ENCODE data around the gene ERN1. TPM values are rescaled to one million over a fixed set of nuclear protein-coding genes. Genes with fewer than 3 reads are reported as not detected.
"Not testable (repeated sequence)": the region's sequence is repeated elsewhere in the genome, so short reads cannot be mapped to it uniquely, and the experiment has no call there.

ERN1 gene
- total RNA-seq, 4 donors from 2014 or later: 9.5 to 20.2 (median 12.8) TPM

DNA sequence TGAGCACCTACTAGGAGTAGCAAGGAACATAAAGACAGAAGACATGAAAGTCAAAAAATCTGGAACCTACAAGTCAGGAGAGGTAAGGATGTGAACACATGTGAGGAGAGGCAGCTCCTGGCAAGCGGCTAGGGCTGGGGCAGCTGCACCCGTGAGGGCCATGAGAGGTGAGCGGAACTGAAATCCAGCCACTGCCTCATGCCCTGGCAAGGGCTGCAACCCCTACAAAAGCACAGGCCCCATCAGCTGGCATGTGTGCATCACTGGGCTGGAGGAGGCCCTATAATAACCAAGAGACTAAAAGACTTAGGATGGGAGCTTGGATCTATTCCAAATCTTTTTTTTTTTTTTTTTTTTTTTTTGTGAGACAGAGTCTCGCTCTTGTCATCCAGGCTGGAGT, 40.3 kb upstream of the ERN1 start:
- Histone ChIP-seq H3K4me1 (peaks cover 15 to 42% of the 10 kb centered on the region in 2 donors), H3K9me3 (no peaks in the 10 kb centered on the region), H3K36me3 (no peaks in the 10 kb centered on the region), H3K27ac (peak overlapping the region in 2 of 3 donors; percentile 36 to 57), H3K4me3 (replicated peaks in 1 of 3) (no peak overlapping the region), H3K27me3 (no peaks in the 10 kb centered on the region)
- TF ChIP-seq, protein P1, sequence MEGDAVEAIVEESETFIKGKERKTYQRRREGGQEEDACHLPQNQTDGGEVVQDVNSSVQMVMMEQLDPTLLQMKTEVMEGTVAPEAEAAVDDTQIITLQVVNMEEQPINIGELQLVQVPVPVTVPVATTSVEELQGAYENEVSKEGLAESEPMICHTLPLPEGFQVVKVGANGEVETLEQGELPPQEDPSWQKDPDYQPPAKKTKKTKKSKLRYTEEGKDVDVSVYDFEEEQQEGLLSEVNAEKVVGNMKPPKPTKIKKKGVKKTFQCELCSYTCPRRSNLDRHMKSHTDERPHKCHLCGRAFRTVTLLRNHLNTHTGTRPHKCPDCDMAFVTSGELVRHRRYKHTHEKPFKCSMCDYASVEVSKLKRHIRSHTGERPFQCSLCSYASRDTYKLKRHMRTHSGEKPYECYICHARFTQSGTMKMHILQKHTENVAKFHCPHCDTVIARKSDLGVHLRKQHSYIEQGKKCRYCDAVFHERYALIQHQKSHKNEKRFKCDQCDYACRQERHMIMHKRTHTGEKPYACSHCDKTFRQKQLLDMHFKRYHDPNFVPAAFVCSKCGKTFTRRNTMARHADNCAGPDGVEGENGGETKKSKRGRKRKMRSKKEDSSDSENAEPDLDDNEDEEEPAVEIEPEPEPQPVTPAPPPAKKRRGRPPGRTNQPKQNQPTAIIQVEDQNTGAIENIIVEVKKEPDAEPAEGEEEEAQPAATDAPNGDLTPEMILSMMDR (IDR thresholded peaks at IDR 0.05): no peak
- TF ChIP-seq POLR2A (IDR thresholded peaks at IDR 0.05): no peak
- intact Hi-C loops (cut with DNase I): no loop called here
- peak in 1 of 2 donors; percentile 46 for DNase-seq
- 87 to 96% methylated on average over 4 of the region's 4 CpGs for WGBS, 2 donors

DNA sequence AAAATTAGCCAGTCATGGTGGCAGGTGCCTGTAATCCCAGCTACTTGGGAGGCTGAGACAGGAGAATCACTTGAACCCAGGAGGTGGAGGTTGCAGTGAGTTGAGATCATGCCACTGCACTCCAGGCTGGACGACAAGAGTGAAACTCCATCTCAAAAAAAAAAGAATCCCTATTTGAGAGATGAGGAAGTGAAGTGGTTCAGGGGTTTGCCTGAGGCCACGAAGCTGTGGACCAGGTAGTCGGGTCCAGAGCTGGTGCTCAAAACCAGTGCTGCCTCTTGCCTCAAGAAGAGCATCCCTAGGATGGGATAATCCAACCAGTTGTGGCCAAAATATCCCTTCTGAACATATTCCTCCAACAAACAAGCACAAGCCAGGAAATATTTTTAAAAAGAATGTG, 37.7 kb upstream of the ERN1 start:
- H3K9me3 ChIP-seq; H3K4me3 ChIP-seq (replicated peaks in 1 of 3); H3K27me3 ChIP-seq; H3K27ac ChIP-seq; intact Hi-C loops (cut with DNase I); DNase-seq; H3K36me3 ChIP-seq: not testable (repeated sequence)
- 96 to 99% methylated on average over 3 of the region's 3 CpGs for WGBS, 2 donors
- H3K4me1 ChIP-seq: peaks cover 0 to 21% of the 10 kb centered on the region in 2 donors

DNA sequence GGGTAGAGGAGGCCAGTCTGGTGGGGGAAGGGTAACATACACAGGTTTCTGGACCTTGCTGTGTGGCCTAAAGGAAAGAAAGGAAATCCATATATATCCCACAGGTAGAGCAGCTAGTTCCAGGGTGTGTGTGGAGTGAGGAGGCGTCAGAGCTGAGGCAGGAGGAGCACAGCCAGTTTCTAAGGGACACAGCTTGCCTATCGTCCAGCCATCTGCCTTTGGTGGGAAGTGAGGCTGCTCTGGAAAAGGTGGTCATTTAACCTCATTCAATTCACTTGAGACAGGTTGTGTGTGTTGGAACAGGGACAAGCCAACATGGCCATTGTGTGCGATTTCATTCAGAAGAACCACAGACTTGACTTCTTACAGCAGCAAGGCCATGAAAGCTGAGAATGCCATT, 36.9 kb upstream of the ERN1 start:
- intact Hi-C loops (cut with DNase I): no loop called here
- Histone ChIP-seq H3K36me3 (no peaks in the 10 kb centered on the region), H3K9me3 (no peaks in the 10 kb centered on the region), H3K4me1 (peaks cover 0 to 21% of the 10 kb centered on the region in 2 donors), H3K27ac (no peak overlapping the region), H3K27me3 (no peaks in the 10 kb centered on the region), H3K4me3 (replicated peaks in 1 of 3) (no peak overlapping the region)
- WGBS, 2 donors: 96 to 100% methylated on average over 3 of the region's 3 CpGs
- TF ChIP-seq, protein P1 (IDR thresholded peaks at IDR 0.05): no peak
- TF ChIP-seq POLR2A (IDR thresholded peaks at IDR 0.05): no peak
- DNase-seq: no peak

DNA sequence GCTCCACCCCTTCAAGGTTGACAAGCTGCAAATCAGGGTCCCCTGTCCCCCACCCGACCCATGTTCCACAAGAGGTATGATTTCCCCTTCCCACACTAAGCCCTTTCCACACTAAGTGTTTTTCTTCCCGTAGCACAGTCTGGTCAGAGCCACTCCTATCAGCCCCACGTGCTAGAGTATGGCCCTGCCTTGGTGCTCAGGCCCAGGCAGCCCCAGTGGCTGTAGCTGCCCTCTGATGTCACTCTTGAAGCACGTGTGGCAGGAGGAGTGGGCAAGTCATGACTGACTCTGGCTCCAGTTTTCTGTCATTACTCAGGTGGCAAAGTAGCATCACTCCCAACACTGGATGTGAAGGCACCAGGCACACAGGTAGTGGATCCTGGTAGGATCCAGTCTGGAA, 35.4 kb upstream of the ERN1 start:
- TF ChIP-seq, protein P1 (IDR thresholded peaks at IDR 0.05): no peak
- no peak for TF ChIP-seq POLR2A (IDR thresholded peaks at IDR 0.05)
- Histone ChIP-seq H3K9me3 (no peaks in the 10 kb centered on the region), H3K36me3 (peaks cover 0 to 5% of the 10 kb centered on the region in 2 donors), H3K27me3 (no peaks in the 10 kb centered on the region), H3K4me3 (replicated peaks in 1 of 3) (no peak overlapping the region), H3K27ac (no peak overlapping the region), H3K4me1 (peaks cover 0 to 13% of the 10 kb centered on the region in 2 donors)
- 86 to 91% methylated on average over 4 of the region's 4 CpGs for WGBS, 2 donors
- intact Hi-C loops (cut with DNase I): no loop called here
- no peak for DNase-seq

DNA sequence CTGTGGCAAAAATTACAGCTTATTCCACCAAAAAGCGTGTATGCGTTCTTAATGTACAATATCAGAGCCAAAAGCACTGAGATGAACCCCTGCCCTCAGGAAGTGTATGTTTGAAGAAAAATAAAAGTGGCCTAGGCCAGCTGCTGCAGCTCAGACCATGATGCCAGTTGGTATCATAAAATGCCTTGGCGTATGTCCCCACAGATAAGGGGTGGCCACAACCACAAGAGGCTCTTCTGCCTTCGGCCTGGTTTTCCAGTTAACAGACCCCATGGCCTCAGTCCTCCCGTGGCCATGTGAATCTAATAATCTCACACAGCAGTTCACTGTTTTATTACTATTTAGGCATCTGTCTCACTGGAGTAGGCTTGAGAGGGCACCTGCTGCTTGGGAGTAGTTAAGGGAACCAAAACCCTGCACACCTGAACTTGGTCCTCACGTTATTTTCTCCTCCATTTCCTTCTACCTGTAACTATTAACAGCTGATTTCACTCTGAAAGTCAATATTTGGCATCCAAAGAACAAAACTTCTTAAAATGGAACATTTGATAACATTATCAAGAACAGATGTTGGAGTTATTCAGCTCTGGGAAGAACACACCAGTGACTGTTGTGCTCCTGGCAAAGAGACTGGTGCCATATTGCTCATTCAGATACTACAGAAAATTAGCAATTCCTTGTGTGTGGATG, 34.8 kb upstream of the ERN1 start:
- no peak for TF ChIP-seq POLR2A (IDR thresholded peaks at IDR 0.05)
- TF ChIP-seq, protein P1 (IDR thresholded peaks at IDR 0.05): no peak
- no peak overlapping the region for H3K4me3 ChIP-seq (replicated peaks in 1 of 3)
- WGBS, 2 donors: 97 to 98% methylated on average over 6 of the region's 6 CpGs
- H3K36me3 ChIP-seq: peaks cover 0 to 6% of the 10 kb centered on the region in 2 donors
- no peak overlapping the region for H3K27ac ChIP-seq
- no peaks in the 10 kb centered on the region for H3K27me3 ChIP-seq
- no peaks in the 10 kb centered on the region for H3K9me3 ChIP-seq
- intact Hi-C loops (cut with DNase I): no loop called here
- DNase-seq: no peak
- peaks cover 0 to 12% of the 10 kb centered on the region in 2 donors for H3K4me1 ChIP-seq
